ENCODE data around the gene WWC2.
"Not testable (repeated sequence)": the region's sequence is repeated elsewhere in the genome, so short reads cannot be mapped to it uniquely, and the experiment has no call there.

Gene WWC2

GRCh38 chr4:183175631-183176232 lies 76.7 kb downstream of the WWC2 start:
- no peak for DNase-seq

GRCh38 chr4:183177001-183177400 lies 77.9 kb downstream of the WWC2 start:
- no peak for DNase-seq

- no peak for DNase-seq
Measured at GRCh38 chr4:183178201-183178600, 79.1 kb downstream of the WWC2 start.

- DNase-seq: no peak
Measured at GRCh38 chr4:183180096-183180495, 81.0 kb downstream of the WWC2 start.

- no peak for DNase-seq
Measured at GRCh38 chr4:183180621-183181020, 81.6 kb downstream of the WWC2 start.

GRCh38 chr4:183181081-183181480 lies 82.0 kb downstream of the WWC2 start:
- no peak for DNase-seq

- peak; percentile 64 for DNase-seq
Measured at GRCh38 chr4:183182873-183183725, 84.0 kb downstream of the WWC2 start.

GRCh38 chr4:183183906-183184535 lies 85.0 kb downstream of the WWC2 start:
- no peak for DNase-seq

GRCh38 chr4:183185018-183185417 lies 86.0 kb downstream of the WWC2 start:
- DNase-seq: no peak

- no peak for DNase-seq
Measured at GRCh38 chr4:183185559-183185958, 86.5 kb downstream of the WWC2 start.

GRCh38 chr4:183186813-183187212 lies 87.8 kb downstream of the WWC2 start:
- DNase-seq: no peak

GRCh38 chr4:183190900-183191527 lies 92.0 kb downstream of the WWC2 start:
- no peak for DNase-seq

- no peak for DNase-seq
Measured at GRCh38 chr4:183191630-183192029, 92.6 kb downstream of the WWC2 start.

GRCh38 chr4:183192571-183192970 lies 93.5 kb downstream of the WWC2 start:
- no peak for DNase-seq

GRCh38 chr4:183193730-183194338 lies 94.8 kb downstream of the WWC2 start:
- not testable (repeated sequence) for DNase-seq

- DNase-seq: no peak
Measured at GRCh38 chr4:183195534-183195933, 96.5 kb downstream of the WWC2 start.

GRCh38 chr4:183197140-183197539 lies 98.1 kb downstream of the WWC2 start:
- DNase-seq: no peak

- no peak for DNase-seq
Measured at GRCh38 chr4:183200453-183200852, 101.4 kb downstream of the WWC2 start.

GRCh38 chr4:183201331-183201730 lies 102.3 kb downstream of the WWC2 start:
- no peak for DNase-seq

- no peak for DNase-seq
Measured at GRCh38 chr4:183202523-183202922, 103.5 kb downstream of the WWC2 start.

GRCh38 chr4:183204793-183205192 lies 105.7 kb downstream of the WWC2 start:
- DNase-seq: no peak

GRCh38 chr4:183205193-183205592 lies 106.1 kb downstream of the WWC2 start:
- no peak for DNase-seq

GRCh38 chr4:183205709-183206108 lies 106.7 kb downstream of the WWC2 start:
- DNase-seq: no peak

Data from NCI-H1092 treated with DMSO at 0.1 percent for 48 hours (cell line).